KOPT-K1 (cell line): ENCODE results near the gene UBE2O.
A peak's percentile ranks its signal among the peaks of the same experiment; 100 is the strongest.

Experiments
- H3K27ac ChIP-seq: fragments of 200-600 bp; sonication (generic); 2 replicates; pipeline ENCODE4 v1.5.1; 2016; ENCODE audit warnings: antibody characterized with exemption, mild to moderate bottlenecking, low read depth, low read length; ENCODE audit not compliant: poor library complexity, severe bottlenecking
- H3K36me3 ChIP-seq: fragments of 200-600 bp; sonication (generic); 2 replicates; pipeline ENCODE4 v1.5.1; 2017; ENCODE audit warnings: antibody characterized with exemption, mild to moderate bottlenecking, low read length, moderate library complexity; ENCODE audit not compliant: insufficient read depth
- H3K9me3 ChIP-seq: fragments of 200-600 bp; sonication (generic); 2 replicates; pipeline ENCODE4 v1.5.1; 2017; ENCODE audit warnings: antibody characterized with exemption, low read length, mild to moderate bottlenecking; ENCODE audit not compliant: insufficient read depth, poor library complexity, severe bottlenecking

UBE2O gene

DNA sequence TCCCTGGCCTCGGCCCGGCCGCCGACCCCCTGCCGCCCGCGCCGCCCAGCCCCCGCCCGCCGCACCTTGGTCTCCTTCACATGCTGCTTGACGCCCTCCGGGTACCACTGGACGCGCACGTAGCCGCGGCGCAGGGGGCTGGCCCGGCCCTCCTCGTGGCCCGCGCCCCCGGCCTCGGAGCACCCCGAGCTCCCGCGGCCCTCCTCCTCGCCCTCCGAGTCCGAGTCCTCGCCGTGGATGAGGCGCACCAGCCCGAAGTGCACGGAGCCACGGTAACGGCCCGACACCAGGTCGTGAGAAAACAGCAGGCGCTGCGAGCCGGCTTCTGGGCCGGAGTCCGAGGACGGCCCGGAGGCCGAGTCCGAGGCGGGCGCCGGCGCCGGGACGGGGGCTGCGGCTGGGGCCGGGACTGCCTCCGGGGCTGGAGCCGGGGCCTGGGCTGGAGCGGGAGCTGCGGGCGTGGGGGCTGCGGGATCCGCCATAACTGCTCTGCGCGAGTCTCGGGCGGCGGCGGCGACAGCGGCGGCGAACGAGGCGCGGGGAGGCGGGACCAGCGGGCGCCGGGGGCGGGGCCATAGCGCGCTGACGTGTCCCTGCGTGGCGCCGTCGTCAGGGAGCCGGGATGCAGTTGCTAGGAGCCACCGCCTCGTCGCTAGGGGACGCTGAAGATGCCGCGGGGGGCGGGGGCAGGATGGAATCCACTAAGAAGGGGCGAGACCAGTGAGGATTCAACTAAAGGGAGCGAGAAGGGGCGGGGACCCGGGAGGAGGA, at the start of gene UBE2O:
UBE2O (minus strand) TSS at position 493 of the 771 bp plus-strand sequence; CDS start at position 482, 11 bp downstream.
- H3K9me3 ChIP-seq, result no peaks in the 10 kb centered on the region
- peak within 1 kb of the TSS; percentile 63 for H3K27ac ChIP-seq
- no peaks in the 10 kb centered on the region for H3K36me3 ChIP-seq

DNA sequence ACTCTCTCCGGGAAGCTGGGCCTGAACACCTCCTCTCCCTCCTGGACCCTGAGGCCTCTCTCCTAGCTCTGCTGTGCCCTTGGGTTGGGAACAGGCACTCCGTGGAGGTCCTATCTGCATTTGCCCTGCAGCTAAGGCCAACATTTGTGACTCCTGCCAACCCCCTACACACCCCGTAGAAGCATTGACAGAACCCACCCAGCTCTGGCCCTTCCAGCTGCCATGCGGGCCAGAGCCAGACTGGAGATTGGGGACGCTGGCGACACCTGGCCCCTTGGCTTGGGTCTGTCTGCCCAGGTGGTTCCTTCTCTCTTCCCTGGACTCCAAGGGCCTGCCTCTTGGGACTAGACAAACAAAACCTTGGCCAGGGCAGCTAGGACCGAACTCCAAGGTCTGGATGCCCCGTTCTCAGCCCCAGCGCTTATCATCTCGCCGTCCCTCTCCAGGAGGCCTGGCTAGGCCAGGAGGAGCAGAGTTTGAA, 48.9 kb upstream of the UBE2O start:
- Histone ChIP-seq H3K9me3 (no peaks in the 10 kb centered on the region), H3K36me3 (no peaks in the 10 kb centered on the region), H3K27ac (peak overlapping the region; percentile 21)

DNA sequence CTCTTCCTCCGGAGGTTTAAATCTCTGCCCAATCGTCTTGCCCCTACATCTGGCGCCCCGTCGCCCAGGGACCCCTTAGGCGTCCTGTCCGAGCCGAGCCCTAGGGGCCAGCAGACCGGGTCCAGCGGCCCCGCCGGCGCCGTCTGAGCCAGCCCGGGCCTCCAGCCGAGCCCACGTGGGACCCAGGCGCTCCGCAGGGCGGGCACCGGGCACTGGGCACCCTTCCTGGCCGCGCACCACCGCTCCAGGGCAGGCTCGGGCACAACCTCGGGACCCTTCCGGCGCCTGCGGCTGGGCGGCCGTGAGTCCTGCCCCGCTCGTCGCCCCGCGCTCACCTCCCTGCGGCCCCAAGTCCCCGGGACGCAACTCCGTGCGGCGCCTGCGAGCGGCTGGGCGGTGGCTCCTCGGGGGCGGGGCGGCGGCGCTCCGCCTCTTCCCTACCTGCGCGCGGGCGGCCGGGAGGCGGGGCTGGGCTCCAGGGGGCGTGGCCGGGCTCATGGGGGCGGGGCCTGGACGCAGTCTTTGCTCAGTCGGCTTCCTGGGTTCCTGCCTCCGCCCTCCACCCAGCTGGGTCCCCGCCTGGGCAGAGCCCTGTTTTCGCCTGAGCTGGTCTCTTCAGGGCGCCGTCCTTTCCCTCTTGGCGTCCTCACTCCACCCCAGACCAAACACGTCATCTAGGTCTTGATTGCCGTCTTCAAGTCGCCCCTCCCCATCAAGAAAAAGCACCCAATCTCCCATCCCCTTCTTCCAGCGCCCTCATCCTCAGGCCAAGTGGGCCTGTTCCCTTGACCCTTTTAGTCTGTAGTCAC, 48.3 kb upstream of the UBE2O start, which contains the start of gene RHBDF2:
RHBDF2 (minus strand) TSS at position 406 of the 809 bp plus-strand sequence. CDS start 19,899 bp downstream, outside the sequence.
- no peaks in the 10 kb centered on the region for H3K36me3 ChIP-seq
- H3K9me3 ChIP-seq, result no peaks in the 10 kb centered on the region
- H3K27ac ChIP-seq, result peak within 1 kb of the TSS; percentile 21

DNA sequence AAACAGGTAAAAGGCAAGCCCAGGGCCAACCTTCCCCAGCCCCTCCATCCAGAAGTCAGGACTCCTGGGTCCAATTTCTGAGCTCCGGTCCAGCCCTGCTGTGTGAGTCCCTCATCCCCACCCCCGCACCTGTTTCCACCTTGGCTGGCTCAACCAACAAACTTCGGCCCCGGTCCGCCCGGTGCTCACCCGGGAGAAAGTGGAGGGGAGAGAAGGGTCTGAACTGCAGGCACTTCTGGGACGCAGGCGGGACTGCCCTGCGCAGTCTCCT, 47.7 kb upstream of the UBE2O start:
- Histone ChIP-seq H3K27ac (no peak overlapping the region), H3K36me3 (no peaks in the 10 kb centered on the region), H3K9me3 (no peaks in the 10 kb centered on the region)

DNA sequence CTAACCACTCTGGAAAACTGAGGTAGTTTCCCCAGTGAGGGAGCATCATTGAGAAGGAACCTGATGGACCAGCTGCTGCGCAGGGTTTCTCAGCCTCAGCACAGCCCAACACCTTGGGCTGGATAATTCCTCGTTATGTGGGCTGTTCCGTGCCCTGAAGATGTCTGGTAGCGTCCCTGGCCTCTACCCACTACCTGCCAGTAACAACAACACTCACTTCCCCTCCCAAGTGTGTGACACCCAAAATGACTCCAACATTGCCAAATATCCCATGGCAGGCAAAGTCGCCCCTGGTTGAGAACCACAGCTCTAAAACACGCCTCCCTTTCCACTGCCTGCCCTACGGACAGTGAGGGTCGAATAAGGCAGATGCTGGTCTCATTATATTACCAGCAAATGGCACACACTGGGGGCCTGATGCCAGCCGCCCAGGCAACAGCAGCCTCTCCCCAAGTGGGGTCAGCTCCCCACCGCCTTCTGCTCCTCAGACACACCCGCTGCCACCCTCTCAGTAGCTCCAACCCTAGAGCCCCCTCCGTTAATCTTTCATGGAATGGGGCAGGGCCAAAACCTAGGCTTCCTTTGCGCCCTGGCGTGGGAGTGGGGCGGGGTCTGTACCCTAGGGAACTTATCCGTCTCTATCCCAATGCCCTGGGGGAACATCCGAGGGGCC, 47.3 kb upstream of the UBE2O start:
- Histone ChIP-seq H3K36me3 (no peaks in the 10 kb centered on the region), H3K27ac (no peak overlapping the region), H3K9me3 (no peaks in the 10 kb centered on the region)

DNA sequence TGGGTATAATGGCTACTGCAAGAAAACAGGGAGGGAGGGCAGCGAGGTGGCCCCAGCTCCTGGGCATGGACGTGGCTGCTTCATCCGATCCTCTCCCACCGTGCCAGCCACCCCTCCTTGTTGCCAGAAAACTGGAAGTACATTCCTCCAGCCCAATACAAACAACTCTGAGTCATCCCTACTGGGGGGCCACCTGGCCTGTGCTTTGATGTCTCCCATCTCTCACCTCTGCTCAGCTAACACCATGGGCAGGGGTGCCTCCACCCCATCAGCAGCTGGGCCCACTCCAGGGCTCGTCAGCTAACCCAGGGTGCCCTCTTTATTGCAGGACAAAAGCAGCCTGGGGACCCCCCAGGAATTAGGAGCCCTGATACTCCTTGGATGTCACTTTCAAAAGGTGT, 46.3 kb upstream of the UBE2O start:
- H3K27ac ChIP-seq, result no peak overlapping the region
- H3K9me3 ChIP-seq, result no peaks in the 10 kb centered on the region
- H3K36me3 ChIP-seq, result no peaks in the 10 kb centered on the region

DNA sequence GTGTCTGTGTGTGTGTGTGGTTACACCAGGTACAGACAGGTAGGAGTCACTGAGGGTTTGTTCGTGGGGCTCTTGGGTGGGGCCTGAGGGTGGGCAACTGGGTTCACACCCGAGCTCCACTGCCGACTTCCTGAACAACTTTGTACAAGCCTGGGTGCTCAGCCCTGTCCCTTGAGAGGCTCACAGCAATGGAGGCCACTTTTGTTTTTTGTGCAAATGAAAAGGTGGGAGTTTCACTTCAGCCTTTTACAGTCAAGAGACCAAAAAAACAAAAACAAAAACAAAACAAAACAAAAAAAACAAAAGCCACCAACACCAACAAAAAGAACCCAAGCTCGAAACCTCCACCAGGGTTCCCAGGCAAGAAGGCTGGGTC, 45.9 kb upstream of the UBE2O start:
- Histone ChIP-seq H3K9me3 (no peaks in the 10 kb centered on the region), H3K36me3 (no peaks in the 10 kb centered on the region), H3K27ac (no peak overlapping the region)

DNA sequence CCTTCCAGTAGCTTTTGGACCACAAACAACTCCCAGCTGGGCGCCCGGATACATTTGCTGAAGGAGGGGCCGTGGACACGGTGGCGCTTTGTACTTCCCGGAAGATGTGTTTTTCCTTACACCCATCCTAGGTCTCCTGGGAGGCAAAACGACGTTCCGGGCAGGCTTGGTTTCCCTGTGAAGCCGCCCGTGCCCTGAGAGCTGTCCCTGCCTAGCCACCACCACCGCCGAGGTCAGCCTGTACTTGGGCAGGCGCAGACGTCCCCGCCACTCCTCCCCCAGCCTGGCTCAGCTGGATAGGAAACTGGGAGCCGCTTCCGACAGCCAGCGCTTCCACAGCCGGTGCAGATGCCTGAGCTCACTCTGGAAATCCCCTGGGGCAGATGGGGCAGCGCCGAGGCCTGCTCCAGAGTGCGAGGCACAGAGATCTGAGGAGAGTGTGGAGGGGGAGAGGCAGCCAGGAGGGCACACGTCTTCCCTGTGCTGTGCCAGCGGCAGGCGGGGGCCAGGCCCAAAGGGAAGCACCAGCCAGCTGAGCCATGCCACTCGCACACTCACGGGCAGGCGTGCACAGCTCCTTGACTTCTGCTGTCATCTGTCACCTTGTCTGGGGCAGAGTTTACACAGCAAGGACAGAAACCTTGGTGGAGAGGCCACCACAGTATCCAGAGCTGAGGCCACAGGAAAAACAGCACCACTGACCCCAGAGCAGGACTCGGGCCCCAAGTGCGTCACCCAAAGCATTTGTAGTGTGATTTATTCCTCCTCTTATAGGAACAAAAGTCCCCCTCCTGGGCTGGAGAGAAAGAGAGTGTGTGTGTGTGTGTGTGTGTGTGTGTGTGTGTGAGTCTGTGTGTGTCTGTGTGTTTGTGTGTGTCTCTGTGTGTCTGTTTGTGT, 45.3 kb upstream of the UBE2O start:
- no peaks in the 10 kb centered on the region for H3K36me3 ChIP-seq
- no peak overlapping the region for H3K27ac ChIP-seq
- H3K9me3 ChIP-seq, result no peaks in the 10 kb centered on the region

DNA sequence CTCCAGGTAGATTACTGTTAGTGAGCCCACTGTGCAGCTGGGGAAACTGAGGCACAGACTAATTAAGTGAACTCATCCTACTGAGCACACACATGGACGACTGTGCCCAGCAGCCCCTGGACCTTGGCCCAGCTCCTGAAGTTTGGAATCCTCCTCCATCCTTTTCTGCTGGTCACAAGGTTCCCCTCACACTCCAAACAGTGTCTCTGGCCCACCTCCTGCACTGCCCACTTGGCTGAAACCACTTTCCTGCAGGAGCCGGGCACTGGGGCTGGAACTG, 44.7 kb upstream of the UBE2O start:
- Histone ChIP-seq H3K9me3 (no peaks in the 10 kb centered on the region), H3K27ac (no peak overlapping the region), H3K36me3 (no peaks in the 10 kb centered on the region)

DNA sequence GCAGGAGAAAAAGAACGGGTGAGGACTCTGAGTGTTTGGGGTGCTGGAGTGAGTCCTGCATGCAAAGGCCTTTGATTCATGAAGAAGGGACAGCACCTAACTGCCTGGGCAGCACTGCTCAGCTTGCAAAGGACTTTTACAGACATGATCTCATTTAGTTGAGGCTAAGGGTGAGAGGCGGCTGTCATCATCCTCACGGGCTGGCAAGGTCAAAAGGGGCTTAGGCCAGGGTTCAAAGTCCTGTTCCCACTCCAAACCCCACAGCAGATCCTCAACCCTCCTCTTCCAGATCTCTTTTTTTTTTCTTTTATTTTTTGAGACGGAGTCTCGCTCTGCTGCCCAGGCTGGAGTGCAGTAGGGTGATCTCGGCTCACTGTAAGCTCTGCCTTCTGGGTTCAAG, 43.5 kb upstream of the UBE2O start:
- Histone ChIP-seq H3K9me3 (no peaks in the 10 kb centered on the region), H3K27ac (no peak overlapping the region), H3K36me3 (no peaks in the 10 kb centered on the region)

DNA sequence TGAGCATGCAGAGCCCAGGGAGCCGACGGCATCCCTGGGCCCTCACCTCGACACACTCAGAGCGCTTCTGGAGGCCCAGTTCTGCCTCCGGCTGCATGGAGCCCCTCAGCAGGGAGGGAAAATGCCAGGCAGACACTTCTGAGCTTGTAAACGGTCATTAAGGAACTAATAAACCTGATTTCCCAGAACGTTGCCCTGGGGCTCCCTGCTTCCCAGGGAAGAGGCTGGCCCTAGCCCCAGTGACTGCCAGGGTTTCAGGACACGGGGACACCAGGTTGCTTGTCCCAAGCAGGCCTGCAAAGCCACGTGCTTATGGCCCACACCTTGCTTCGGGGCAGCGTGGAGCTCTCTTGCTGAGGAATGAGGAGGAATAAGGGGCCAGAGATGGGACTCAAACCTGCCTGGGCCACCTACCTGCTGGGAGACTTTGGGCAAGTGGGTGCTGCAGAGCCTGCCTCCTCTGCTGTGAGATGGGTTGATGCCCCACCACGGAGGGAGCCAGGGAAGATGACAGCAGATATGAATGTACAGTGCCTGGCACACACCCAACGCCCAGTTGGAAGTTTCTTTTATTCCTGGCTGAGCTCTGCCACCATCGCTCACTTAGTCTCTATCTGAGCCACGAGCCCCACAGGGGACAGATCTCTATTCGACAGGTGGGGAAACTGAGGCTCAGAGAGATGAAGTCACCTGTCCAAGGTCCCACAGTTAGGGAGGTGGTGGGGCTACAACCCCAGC, 42.9 kb upstream of the UBE2O start:
- no peaks in the 10 kb centered on the region for H3K9me3 ChIP-seq
- H3K36me3 ChIP-seq, result no peaks in the 10 kb centered on the region
- H3K27ac ChIP-seq, result no peak overlapping the region

DNA sequence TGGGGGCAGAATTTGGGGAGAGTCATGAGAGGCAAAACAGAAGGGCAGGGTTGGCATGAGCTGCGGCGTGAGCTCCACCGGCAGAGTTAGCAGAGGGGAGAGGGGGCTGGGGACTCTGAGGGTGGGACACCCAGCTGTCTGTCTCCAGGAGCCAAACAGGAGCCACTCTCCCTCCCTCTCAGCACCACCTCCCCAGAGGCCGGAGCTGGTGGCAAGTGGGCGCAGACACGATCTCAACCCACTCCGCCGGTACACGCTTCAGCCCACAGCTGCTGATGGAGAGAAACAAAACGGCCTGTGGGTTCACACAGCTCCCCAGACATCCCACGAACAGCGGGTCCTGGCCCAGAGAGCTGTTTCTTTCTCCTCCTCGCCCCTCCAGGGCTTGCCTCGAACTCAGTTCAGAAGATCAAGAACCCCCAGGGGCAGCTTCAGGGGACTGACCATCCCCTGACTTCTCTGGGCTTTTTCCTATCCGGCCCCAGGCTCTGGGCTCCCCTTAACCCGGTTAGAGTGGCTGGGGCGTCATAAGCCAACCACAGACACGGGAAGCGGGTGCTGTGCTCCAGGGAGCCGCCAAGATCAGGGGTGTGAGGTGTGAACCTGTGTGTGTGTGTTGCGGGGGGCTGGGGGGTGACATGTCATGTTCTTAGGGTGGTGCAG, 40.7 kb upstream of the UBE2O start:
- H3K9me3 ChIP-seq, result no peaks in the 10 kb centered on the region
- H3K27ac ChIP-seq, result peak overlapping the region; percentile 63
- no peaks in the 10 kb centered on the region for H3K36me3 ChIP-seq

DNA sequence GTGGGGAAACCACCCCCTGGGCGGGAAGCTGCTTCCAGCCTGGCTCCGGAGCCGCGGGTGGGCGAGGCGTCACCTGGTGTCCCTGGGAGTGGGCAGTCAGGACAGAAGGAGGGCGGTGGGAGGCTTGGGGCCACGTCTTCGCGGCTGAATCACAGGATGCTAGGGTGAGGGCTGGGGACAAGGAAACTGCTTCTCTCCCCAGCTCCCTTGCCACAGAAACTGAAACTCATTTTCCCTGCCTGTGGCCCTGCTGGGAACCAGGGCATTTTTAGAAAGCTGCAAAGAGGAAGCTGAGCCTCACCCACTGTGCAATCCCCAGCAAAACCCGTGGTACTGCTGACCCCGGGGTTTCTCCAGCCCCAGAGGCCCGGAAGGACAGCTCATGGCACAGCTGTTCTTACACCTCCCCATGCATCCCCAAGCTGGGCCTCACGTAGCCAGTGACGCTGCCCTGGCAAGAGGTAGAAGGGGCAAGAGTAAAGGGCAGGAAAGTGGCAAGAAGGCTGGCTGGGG, 40.1 kb upstream of the UBE2O start:
- peak overlapping the region; percentile 63 for H3K27ac ChIP-seq

More for the DNA sequence above, 40.1 kb upstream of the UBE2O start:
- no peaks in the 10 kb centered on the region for H3K36me3 ChIP-seq
- H3K9me3 ChIP-seq, result no peaks in the 10 kb centered on the region
